Mucosa of gallbladder (tissue), 1 donor: ENCODE measurements around the gene GOLGA6L24. TPM values are rescaled to one million over a fixed set of nuclear protein-coding genes. Genes with fewer than 3 reads are reported as not detected.
"Not testable (repeated sequence)": the region's sequence is repeated elsewhere in the genome, so short reads cannot be mapped to it uniquely, and the experiment has no call there.

Experiments
- DNase-seq: peaks from one replicate; pipeline ENCODE4 v3.0.0-alpha.2; 2020; ENCODE audit warnings: low spot score
- total RNA-seq: library from RNA; stranded (reverse); gene quantifications from one replicate; pipeline ENCODE4 v1.2.1, GENCODE V29; 2021
- donor health status: DM: no; HTN: no; CAD: no.

Gene GOLGA6L24, protein sequence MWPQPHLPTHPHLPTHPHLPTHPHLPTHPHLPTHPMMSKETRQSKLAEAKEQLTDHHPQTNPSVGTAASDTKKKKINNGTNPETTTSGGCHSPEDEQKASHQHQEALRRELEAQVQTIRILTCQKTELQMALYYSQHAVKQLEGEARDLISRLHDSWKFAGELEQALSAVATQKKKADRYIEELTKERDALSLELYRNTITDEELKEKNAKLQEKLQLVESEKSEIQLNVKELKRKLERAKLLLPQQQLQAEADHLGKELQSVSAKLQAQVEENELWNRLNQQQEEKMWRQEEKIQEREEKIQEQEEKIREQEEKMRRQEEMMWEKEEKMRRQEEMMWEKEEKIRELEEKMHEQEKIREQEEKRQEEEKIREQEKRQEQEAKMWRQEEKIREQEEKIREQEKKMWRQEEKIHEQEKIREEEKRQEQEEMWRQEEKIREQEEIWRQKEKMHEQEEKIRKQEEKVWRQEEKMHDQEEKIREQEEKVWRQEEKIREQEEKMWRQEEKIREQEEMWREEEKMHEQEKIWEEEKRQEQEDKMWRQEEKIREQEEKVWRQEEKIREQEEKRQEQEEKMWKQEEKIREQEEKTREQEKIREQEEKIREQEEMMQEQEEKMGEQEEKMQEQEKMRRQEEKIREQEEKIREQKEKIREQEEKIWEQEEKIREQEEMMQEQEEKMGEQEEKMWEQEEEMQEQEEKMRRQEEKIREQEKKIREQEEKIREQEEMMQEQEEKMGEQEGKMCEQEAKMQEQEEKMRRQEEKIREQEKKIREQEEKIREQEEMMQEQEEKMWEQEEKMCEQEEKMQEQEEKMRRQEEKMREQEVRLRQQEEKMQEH
- total RNA-seq: not detected

DNA sequence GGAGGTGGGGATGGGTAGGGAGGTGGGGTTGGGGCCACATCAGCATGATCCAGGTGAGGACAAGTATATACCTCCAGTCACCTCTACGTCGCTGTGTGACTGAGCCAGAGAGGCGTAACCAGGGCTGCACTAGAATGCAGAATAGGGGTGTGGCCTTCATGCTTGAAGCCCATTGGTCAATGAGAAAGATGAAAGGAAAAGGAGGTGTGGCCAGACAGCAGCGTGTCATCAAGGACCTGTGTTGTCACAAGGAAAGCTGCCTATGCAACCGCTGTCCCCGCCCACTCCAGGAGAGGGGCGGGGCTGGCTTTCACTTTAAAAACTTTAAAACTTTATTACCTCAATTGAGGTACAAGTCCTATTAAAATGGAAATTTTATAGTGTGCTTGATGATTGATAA is at the start of gene GOLGA6L24:
TSS of gene GOLGA6L24 (minus strand) at position 101 of the 400 bp plus-strand sequence. CDS start at position 40, 61 bp downstream.
- not testable (repeated sequence) for DNase-seq

- not testable (repeated sequence) for DNase-seq
Observed at GRCh38 chr15:28402774-28403435, 45.0 kb upstream of the GOLGA6L24 start.

DNA sequence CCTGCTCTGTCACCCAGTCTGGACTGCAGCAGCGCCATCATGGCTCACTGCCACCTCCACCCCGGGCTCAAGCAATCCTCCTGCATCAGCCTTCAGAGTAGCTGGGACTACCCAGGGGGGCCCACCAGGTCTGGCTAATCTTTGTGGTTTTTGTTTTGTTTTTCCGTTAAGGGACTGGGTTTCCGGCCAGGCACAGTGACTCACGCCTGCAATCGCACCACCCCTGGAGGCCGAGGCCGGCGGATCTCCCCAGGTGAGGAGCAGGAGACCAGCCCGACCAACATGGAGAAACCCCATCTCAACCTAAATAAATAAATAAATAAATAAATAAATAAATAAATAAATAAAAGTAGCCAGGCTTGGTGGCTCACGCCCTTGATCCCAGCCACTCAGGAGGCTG is 38.1 kb upstream of the GOLGA6L24 start:
- not testable (repeated sequence) for DNase-seq

DNA sequence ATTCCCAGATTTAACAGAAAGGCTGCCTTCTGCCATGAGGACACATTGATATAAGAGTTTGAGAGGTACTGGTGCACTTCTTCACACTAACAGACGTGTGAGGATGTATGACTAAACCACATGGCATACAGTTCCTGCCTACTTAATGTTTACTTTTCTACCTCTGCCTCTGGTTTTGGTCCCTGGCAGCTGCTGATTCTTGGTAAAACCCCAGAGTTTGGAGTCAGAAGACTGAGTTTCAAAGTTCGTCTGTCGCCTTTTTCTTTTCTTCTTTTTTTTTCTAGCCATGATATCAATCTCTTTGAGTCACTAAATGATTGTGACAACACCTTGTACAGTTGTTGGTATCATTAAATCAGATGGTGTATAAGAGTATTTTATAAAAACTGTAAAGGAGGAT is 22.2 kb upstream of the GOLGA6L24 start:
- not testable (repeated sequence) for DNase-seq

- DNase-seq: not testable (repeated sequence)
Observed at GRCh38 chr15:28378364-28378763, 20.5 kb upstream of the GOLGA6L24 start, which contains the start of gene GOLGA8F. Gene GOLGA8F, plus strand, starts transcription at chr15:28378664. Its CDS starts 98 bp downstream, at chr15:28378762.

GRCh38 chr15:28365502-28365901 is 7.6 kb upstream of the GOLGA6L24 start:
- not testable (repeated sequence) for DNase-seq

DNA sequence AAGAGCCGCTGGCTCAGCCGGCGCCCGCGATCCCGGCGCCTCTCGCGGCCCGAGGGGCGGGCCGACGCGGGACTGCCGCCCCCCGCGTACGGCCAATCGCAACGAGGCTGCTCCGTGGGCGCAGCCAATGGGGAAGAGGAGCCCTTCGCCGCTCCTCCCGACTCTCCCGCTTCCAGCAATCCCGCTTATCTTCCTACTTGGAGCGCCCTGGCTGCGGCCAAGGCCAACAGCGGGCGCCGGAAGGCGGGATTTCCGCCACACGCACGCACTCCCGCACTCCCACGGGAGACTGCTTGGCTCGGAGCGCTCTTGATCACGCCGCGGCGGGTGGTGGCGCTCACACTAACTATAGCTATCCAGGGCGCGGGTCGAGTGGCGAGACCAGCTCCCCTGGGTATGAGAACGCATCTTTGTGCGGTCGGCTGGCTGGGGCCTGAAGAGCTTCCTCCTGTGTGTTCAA is 35.7 kb downstream of the GOLGA6L24 start, which contains the start of gene HERC2:
TSS of gene HERC2 (minus strand) at position 51 of the 460 bp plus-strand sequence. CDS start 746 bp downstream, outside the sequence.
- DNase-seq: not testable (repeated sequence)

- DNase-seq: not testable (repeated sequence)
Observed at GRCh38 chr15:28321358-28322078, 36.4 kb downstream of the GOLGA6L24 start.

- DNase-seq: not testable (repeated sequence)
Observed at GRCh38 chr15:28319725-28320124, 38.2 kb downstream of the GOLGA6L24 start.

DNA sequence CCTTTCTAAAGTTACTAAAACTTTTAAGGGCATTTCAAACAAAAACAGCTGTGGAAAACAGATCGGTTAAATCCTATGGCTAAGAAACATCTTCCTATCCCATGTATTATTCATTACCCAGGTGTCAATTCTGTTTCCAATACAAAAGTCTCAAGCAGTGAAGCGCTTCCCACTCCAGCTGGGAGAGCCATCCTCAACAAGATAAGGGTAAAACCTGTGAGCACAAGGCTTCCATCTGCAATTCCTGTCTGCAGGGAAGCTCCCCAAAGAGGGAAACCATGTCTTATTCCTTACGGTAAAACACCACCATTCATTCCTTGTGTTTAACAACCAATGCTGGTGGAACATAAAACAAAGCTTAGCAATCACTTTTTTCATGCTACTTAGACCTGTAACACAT is 39.1 kb downstream of the GOLGA6L24 start:
- DNase-seq: not testable (repeated sequence)

GRCh38 chr15:28318122-28318521 is 39.8 kb downstream of the GOLGA6L24 start:
- DNase-seq: not testable (repeated sequence)

DNA sequence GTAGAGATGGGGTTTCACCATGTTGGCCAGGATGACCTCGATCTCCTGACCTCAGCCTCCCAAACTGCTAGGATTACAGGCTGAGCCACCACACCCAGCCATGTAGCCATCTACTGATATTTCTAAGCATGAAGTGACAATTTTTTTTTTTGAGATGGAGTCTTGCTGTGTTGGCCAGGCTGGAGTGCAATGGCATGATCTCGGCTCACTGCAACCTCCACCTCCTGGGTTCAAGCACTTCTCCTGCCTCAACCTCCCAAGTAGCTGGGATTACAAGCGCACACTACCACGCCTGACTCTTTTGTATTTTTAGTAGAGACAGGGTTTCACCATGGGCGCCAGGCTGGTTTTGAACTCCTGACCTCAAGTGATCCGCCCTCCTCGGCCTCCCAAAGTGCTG is 40.9 kb downstream of the GOLGA6L24 start:
- not testable (repeated sequence) for DNase-seq

DNA sequence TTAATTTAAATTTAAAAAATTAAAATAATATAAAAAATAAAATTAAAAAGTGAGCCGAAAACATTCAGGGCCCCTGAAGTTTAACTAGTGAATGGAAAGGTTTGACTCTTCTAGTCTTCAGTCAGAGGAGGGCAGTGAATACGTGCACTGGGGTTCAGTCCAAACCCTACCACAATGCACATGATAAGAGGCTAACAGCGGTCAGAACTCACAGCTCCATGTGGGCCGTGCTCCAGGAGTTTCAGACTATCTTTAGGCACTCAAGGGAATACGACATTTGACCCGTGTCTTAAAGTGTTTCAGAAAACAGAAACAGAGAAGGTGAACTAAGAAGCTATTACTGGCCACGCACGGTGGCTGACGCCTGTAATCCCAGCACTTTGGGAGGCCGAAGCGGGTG is 47.4 kb downstream of the GOLGA6L24 start:
- DNase-seq: not testable (repeated sequence)

DNA sequence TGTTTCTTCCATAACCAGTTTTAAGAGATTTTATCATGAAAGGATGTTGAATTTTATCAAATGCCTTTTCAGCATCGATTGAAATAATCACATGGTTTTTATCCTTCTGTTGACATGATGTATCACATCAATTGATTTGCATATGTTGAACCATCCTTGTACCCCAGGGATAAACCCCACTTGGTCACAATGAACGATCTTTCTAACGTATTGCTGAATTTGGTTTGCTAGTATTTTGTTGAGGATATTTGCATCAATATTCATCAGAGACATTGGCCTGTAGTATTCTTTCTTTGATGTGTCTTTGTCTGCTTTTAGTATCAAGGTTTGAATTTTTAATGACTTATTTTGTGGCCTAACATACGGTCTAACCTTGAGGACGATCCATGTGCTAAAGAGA is 49.2 kb downstream of the GOLGA6L24 start:
- not testable (repeated sequence) for DNase-seq

Other genes starting within 250 kb of the GOLGA6L24 start
- 55.9 TPM for gene HERC2, start 35.9 kb downstream of the GOLGA6L24 start, total RNA-seq
- not detected for gene GOLGA8F, start 20.6 kb upstream of the GOLGA6L24 start, total RNA-seq
- not detected for gene GOLGA8G, start 174.9 kb upstream of the GOLGA6L24 start, total RNA-seq
- not detected for gene GOLGA6L25, start 195.5 kb upstream of the GOLGA6L24 start, total RNA-seq